ENCODE data around the gene AURKB.

AURKB gene

GRCh38 chr17:8187517-8188262 is 22.7 kb downstream of the AURKB start:
- Histone ChIP-seq H2AFZ (peak overlapping the region; percentile 4), H3K36me3 (ENCODE audit: control insufficient read depth, insufficient read depth, low read length) (no peaks in the 10 kb centered on the region), H3K79me2 (no peaks in the 10 kb centered on the region), H3K27ac (peak overlapping the region; percentile 97), H3K27me3 (ENCODE audit: control insufficient read depth, insufficient read depth, low read length) (no peaks in the 10 kb centered on the region), H3K4me2 (ENCODE audit: low read length) (peak overlapping the region; percentile 78), H3K4me3 (ENCODE audit: low read depth, low read length) (peak overlapping the region; percentile 83), H3K4me1 (peaks cover 26% of the 10 kb centered on the region), H3K9ac (no peak overlapping the region), H3K9me3 (ENCODE audit: control insufficient read depth, low read length) (no peaks in the 10 kb centered on the region)
- no peak for TF ChIP-seq CTCF (IDR thresholded peaks at IDR 0.05)

GRCh38 chr17:8186787-8187516 is 23.4 kb downstream of the AURKB start:
- peak; percentile 56 for TF ChIP-seq CTCF (IDR thresholded peaks at IDR 0.05)
- Histone ChIP-seq H3K27ac (peak overlapping the region; percentile 97), H3K79me2 (no peaks in the 10 kb centered on the region), H3K4me2 (ENCODE audit: low read length) (peak overlapping the region; percentile 78), H3K4me3 (ENCODE audit: low read depth, low read length) (peak overlapping the region; percentile 83), H3K9me3 (ENCODE audit: control insufficient read depth, low read length) (no peaks in the 10 kb centered on the region), H3K36me3 (ENCODE audit: control insufficient read depth, insufficient read depth, low read length) (no peaks in the 10 kb centered on the region), H2AFZ (peak overlapping the region; percentile 92), H3K9ac (no peak overlapping the region), H3K27me3 (ENCODE audit: control insufficient read depth, insufficient read depth, low read length) (no peaks in the 10 kb centered on the region), H3K4me1 (peaks cover 22% of the 10 kb centered on the region)

GRCh38 chr17:8186446-8186786 is 24.0 kb downstream of the AURKB start:
- no peak for TF ChIP-seq CTCF (IDR thresholded peaks at IDR 0.05)

GRCh38 chr17:8185582-8186445 is 24.6 kb downstream of the AURKB start:
- Histone ChIP-seq H3K27ac (peak overlapping the region; percentile 97), H2AFZ (peak overlapping the region; percentile 92), H3K9ac (peak overlapping the region; percentile 48), H3K4me1 (peaks cover 19% of the 10 kb centered on the region), H3K4me3 (ENCODE audit: low read depth, low read length) (peak overlapping the region; percentile 83), H3K27me3 (ENCODE audit: control insufficient read depth, insufficient read depth, low read length) (no peaks in the 10 kb centered on the region), H3K4me2 (ENCODE audit: low read length) (peak overlapping the region; percentile 78), H3K79me2 (no peaks in the 10 kb centered on the region), H3K9me3 (ENCODE audit: control insufficient read depth, low read length) (no peaks in the 10 kb centered on the region), H3K36me3 (ENCODE audit: control insufficient read depth, insufficient read depth, low read length) (no peaks in the 10 kb centered on the region)
- TF ChIP-seq CTCF (IDR thresholded peaks at IDR 0.05): no peak

More at GRCh38 chr17:8186446-8186786, 24.0 kb downstream of the AURKB start:
- H3K9ac ChIP-seq: no peak overlapping the region
- peaks cover 19% of the 10 kb centered on the region for H3K4me1 ChIP-seq
- H3K79me2 ChIP-seq: no peaks in the 10 kb centered on the region
- no peaks in the 10 kb centered on the region for H3K9me3 ChIP-seq (ENCODE audit: control insufficient read depth, low read length)
- H3K27ac ChIP-seq: peak overlapping the region; percentile 97
- no peaks in the 10 kb centered on the region for H3K36me3 ChIP-seq (ENCODE audit: control insufficient read depth, insufficient read depth, low read length)
- peak overlapping the region; percentile 78 for H3K4me2 ChIP-seq (ENCODE audit: low read length)
- peak overlapping the region; percentile 92 for H2AFZ ChIP-seq
- no peaks in the 10 kb centered on the region for H3K27me3 ChIP-seq (ENCODE audit: control insufficient read depth, insufficient read depth, low read length)
- peak overlapping the region; percentile 83 for H3K4me3 ChIP-seq (ENCODE audit: low read depth, low read length)
